KMS-11 (cell line): ENCODE results near the gene TPRN.

Experiments
- H2AFZ ChIP-seq: fragments of 200-600 bp; sonication (generic); 2 replicates; pipeline ENCODE4 v1.6.1; 2016; ENCODE audit warnings: antibody characterized with exemption, mixed run types, low read depth
- H3K27ac ChIP-seq: fragments of 200-600 bp; sonication (generic); 2 replicates; pipeline ENCODE4 v1.6.1; 2016; ENCODE audit warnings: mild to moderate bottlenecking, mixed run types
- H3K27me3 ChIP-seq: fragments of 200-600 bp; sonication (generic); 2 replicates; pipeline ENCODE4 v1.6.1; 2017; ENCODE audit warnings: mild to moderate bottlenecking, low read depth, mixed run types, moderate library complexity; ENCODE audit not compliant: insufficient read depth
- H3K36me3 ChIP-seq: fragments of 200-600 bp; sonication (generic); 2 replicates; pipeline ENCODE4 v1.6.1; 2017; ENCODE audit warnings: mild to moderate bottlenecking, mixed run types; ENCODE audit not compliant: insufficient read depth
- H3K4me1 ChIP-seq: fragments of 200-600 bp; sonication (generic); 2 replicates; pipeline ENCODE4 v1.6.1; 2016; ENCODE audit warnings: mild to moderate bottlenecking, low read depth, mixed run types; ENCODE audit not compliant: poor library complexity, severe bottlenecking
- H3K4me2 ChIP-seq: fragments of 200-600 bp; sonication (generic); 2 replicates; pipeline ENCODE4 v1.7.0; 2016; ENCODE audit warnings: mild to moderate bottlenecking, mixed run types
- H3K4me3 ChIP-seq: fragments of 200-600 bp; sonication (generic); IDR thresholded peaks from 2 replicates; pipeline ENCODE4 v1.6.1; 2017; ENCODE audit warnings: low read depth, low read length, mixed read lengths; ENCODE audit not compliant: insufficient read depth
- H3K79me2 ChIP-seq: fragments of 200-600 bp; sonication (generic); 2 replicates; pipeline ENCODE4 v1.6.1; 2016; ENCODE audit warnings: low read depth, mixed run types; ENCODE audit not compliant: insufficient read depth
- H3K9ac ChIP-seq: fragments of 200-600 bp; sonication (generic); 2 replicates; pipeline ENCODE4 v1.6.1; 2016; ENCODE audit warnings: mild to moderate bottlenecking, mixed run types
- H4K20me1 ChIP-seq: fragments of 200-600 bp; sonication (generic); 2 replicates; pipeline ENCODE4 v1.6.1; 2016; ENCODE audit warnings: mild to moderate bottlenecking, mixed run types; ENCODE audit not compliant: insufficient read depth
- CTCF ChIP-seq: fragments of 200-600 bp; sonication (generic); conservative IDR thresholded peaks from 2 replicates; pipeline ENCODE4 v1.6.1; 2017; ENCODE audit warnings: low read depth, mild to moderate bottlenecking, antibody characterized with exemption, low read length, moderate library complexity, mixed read lengths

The TPRN gene

GRCh38 chr9:137228968-137229896, 28.7 kb upstream of the TPRN start:
- no peak overlapping the region for H3K4me2 ChIP-seq
- no peaks in the 10 kb centered on the region for H3K79me2 ChIP-seq
- H2AFZ ChIP-seq = no peak overlapping the region
- no peaks in the 10 kb centered on the region for H3K36me3 ChIP-seq
- no peak overlapping the region for H3K27ac ChIP-seq
- H3K4me3 ChIP-seq = no peak overlapping the region
- no peak for TF ChIP-seq CTCF
- peaks cover under 1% of the 10 kb centered on the region for H3K4me1 ChIP-seq
- H3K9ac ChIP-seq = no peak overlapping the region
- H3K27me3 ChIP-seq = peaks cover 44% of the 10 kb centered on the region
- H4K20me1 ChIP-seq = no peaks in the 10 kb centered on the region

GRCh38 chr9:137228506-137228967, 28.0 kb upstream of the TPRN start:
- Histone ChIP-seq H3K27ac (no peak overlapping the region), H2AFZ (no peak overlapping the region), H3K9ac (no peak overlapping the region), H4K20me1 (no peaks in the 10 kb centered on the region), H3K4me2 (no peak overlapping the region), H3K36me3 (no peaks in the 10 kb centered on the region), H3K4me3 (no peak overlapping the region), H3K27me3 (peaks cover 42% of the 10 kb centered on the region), H3K4me1 (peaks cover 6% of the 10 kb centered on the region), H3K79me2 (no peaks in the 10 kb centered on the region)
- TF ChIP-seq CTCF = no peak

GRCh38 chr9:137227853-137228505, 27.4 kb upstream of the TPRN start:
- TF ChIP-seq CTCF = no peak
- no peak overlapping the region for H3K27ac ChIP-seq
- no peak overlapping the region for H3K4me3 ChIP-seq
- peaks cover 38% of the 10 kb centered on the region for H3K27me3 ChIP-seq
- no peaks in the 10 kb centered on the region for H3K79me2 ChIP-seq
- no peak overlapping the region for H3K4me2 ChIP-seq
- no peaks in the 10 kb centered on the region for H4K20me1 ChIP-seq
- H3K4me1 ChIP-seq = peaks cover 7% of the 10 kb centered on the region
- no peak overlapping the region for H3K9ac ChIP-seq
- H2AFZ ChIP-seq = no peak overlapping the region
- no peaks in the 10 kb centered on the region for H3K36me3 ChIP-seq

- Histone ChIP-seq H3K36me3 (no peaks in the 10 kb centered on the region), H3K79me2 (no peaks in the 10 kb centered on the region), H3K4me1 (peaks cover 10% of the 10 kb centered on the region), H4K20me1 (no peaks in the 10 kb centered on the region), H3K4me2 (no peak within 1 kb of the TSS), H3K27ac (no peak within 1 kb of the TSS), H3K9ac (no peak within 1 kb of the TSS), H3K4me3 (no peak within 1 kb of the TSS), H3K27me3 (peaks cover 33% of the 10 kb centered on the region), H2AFZ (no peak within 1 kb of the TSS; the same call in 1 of the 2 replicates)
- peak; percentile 95 for TF ChIP-seq CTCF
Measured at GRCh38 chr9:137227054-137227852, 26.7 kb upstream of the TPRN start, which contains the start of gene RNF224. Gene RNF224 (plus strand): TSS chr9:137227502. CDS start chr9:137228336, 834 bp downstream.
